ENCODE data around the gene CELF4.

Gene CELF4

GRCh38 chr18:37304012-37304680 is 261.5 kb downstream of the CELF4 start:
- DNase-seq = peak; percentile 2

DNA sequence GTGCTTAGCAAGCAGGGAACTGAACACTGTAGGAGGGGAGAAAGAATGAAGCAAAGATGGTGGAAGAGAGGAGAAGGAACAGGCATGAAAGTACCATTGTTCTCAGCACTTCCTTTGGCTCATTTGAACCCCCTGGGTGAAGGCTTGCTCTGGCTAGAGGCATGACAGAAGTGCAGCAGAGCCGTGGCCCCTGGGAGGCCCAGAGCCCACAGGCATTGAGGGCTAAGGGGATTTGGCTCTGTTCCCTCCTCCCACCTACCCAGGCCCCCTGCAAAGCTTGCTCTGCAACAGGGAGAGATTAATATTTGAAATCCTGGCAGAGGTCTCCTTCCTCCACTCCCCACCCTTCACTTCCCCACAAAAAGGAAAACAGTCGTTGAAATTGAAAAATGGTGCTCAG is 262.6 kb downstream of the CELF4 start:
- no peak for DNase-seq

- no peak for DNase-seq
Observed at GRCh38 chr18:37302519-37302918, 263.1 kb downstream of the CELF4 start.

DNA sequence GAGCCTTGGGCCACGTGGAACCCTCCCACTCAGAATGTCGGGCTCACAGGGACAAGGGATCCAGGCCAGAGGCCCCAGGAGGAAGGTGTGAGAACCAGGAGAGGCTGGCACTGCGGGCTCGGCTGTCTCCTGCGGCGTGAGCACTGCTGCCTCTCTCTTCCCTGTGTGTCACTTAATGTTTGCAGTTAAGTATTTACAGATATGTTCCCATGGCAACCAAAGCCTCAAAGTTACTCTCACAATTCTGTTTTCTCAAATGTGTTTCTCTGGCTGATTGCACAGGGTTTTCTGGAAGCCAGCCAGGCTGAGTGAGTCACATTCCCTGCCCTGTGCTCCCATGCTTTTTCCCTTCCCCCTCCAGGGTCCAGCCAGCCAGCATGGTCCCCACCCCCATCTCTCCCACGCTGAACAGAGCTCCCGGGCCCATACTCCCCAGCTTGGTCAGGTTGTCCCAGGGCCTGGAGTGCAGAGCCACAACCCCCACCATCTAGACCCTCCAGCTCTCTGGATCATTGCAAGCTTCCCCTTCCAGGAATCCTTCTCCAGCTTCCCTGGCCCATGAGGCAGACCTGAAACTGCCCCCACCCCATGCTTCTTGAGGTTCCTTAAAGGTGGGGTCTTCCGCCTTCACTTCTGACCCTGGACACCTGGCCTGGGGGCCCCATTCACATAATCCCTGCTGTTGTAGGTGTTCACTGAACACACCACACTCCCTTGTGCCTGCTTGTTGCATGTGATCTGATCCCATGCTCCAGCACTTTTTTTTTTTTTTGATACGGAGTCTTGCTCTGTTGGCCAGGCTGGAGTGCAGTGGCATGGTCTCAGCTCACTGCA is 265.9 kb downstream of the CELF4 start:
- DNase-seq = peak; percentile 99

GRCh38 chr18:37298816-37299215 is 266.8 kb downstream of the CELF4 start:
- DNase-seq = no peak

DNA sequence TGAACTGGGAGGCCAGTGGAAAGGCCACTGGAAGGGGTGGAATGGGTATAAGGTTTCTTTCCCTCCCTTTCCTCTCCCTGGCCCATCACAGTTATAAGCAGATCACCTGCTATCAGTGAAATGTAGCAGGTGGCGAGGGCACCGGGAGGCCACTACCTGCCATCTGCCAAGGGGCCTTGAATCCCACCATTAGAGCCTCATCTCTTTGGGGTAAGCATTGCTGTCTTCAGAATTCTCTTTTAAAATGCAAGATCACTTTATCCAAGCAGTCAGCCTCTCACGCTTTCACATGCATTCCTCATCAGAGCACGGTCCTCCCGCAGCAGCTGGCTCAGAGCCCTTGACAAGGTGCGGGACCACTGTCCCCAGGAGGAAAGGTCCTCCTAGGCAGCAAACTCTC is 268.5 kb downstream of the CELF4 start:
- DNase-seq = no peak

GRCh38 chr18:37294951-37295350 is 270.6 kb downstream of the CELF4 start:
- peak; percentile 3 for DNase-seq

GRCh38 chr18:37293359-37293758 is 272.2 kb downstream of the CELF4 start:
- DNase-seq = no peak

- DNase-seq = no peak
Observed at GRCh38 chr18:37289423-37289822, 276.2 kb downstream of the CELF4 start.

GRCh38 chr18:37287601-37288000 is 278.0 kb downstream of the CELF4 start:
- no peak for DNase-seq

- DNase-seq = no peak
Observed at GRCh38 chr18:37286801-37287200, 278.8 kb downstream of the CELF4 start.

GRCh38 chr18:37285825-37286224 is 279.8 kb downstream of the CELF4 start:
- DNase-seq = no peak

DNA sequence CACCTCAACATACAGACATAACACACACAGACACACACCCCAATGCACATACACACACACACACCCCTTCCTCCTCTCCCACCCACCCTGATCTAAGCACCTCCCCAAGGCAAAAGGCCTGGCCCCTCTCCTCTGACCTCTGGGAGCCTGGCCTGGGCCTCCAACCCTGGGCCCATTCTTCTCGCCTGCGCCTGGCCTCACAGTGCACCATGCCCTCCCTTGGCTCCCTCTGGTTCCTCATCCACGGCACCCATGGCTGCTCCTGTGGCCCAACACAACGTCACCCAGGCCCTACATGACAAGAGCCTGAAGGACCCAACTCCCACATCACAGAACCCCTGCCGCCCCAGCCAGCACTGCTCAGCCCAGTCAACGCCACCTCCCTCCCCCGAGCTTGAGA is 281.3 kb downstream of the CELF4 start:
- DNase-seq = no peak

- DNase-seq = no peak
Observed at GRCh38 chr18:37282386-37283037, 283.1 kb downstream of the CELF4 start.

DNA sequence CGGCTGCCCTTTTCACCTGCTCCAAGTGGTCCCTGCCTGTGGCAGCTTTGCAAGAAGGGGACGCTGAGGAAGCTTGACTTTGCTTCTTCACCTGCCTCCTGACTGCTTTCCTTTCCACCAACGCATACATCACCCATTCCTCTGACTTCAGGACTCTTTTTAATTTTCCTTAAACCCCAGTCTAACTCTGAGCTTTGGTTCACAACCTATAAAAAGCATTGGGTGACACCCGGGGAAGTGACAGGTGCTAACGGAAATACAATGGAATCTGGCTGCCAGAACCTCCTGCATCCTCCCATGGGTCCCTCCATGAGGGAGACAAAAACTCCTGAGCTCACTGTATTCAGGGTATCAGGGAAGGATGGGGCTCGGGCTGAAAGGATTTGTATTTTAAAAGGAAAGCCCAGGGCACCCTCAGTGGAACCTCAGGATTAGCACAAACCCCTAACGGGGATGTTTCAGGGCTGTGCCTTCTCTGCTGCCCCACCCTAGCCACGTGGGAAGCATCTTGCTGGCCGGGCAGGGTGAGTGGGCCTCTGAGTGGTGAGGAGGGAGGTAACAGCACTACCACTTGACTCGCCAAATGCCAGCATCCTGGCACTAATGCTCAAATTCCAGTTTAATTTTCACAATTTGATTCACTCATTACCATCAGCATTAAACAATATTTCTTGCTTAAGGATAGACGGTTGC is 284.8 kb downstream of the CELF4 start:
- DNase-seq = no peak

GRCh38 chr18:37277804-37278203 is 287.8 kb downstream of the CELF4 start:
- no peak for DNase-seq

GRCh38 chr18:37276111-37276890 is 289.3 kb downstream of the CELF4 start:
- no peak for DNase-seq

GRCh38 chr18:37275237-37275741 is 290.3 kb downstream of the CELF4 start:
- no peak for DNase-seq

DNA sequence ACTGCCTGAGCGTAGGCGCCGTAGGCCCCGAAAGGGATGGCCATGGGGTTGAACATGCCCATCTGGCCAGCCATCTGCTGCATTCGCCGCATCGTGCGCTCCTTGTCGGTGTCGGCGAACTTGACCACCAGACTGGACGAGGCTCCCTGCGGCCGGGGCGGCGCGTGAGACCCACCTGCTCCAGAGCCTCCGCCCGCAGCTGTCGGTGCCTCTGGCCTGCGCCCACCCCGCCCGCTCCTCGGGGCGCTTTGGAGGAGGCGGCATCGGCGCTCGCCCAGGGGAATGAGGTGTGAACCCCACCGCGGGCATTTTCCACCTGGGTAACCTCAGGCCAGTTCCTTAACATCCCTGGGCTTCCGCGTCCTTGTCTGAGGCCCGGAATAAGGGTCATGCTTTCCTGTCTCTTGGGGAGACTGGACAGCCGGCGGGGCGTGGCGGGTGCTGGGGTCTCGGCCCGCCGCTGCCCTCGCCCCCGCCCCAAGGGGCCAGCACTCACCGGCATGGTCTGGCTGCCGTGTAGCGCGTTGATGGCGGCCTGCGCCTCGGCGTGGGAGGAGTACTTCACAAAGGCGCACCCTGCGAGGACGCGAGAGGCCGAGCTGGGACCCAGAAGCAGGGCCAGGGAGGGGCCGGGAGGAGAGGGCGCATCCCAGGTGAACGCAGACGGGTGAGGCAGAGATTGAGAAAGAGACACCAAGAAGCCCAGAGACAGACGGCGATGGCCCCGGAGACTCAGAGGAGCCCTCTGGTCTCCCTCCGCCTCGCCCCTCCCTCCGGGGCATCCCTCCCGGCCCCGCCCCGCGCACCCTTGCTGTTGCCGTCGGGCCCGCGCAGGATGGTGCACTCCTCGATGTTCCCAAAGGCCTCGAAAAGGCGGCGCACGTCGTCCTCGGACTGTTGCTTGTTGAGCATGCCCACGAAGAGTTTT is 291.0 kb downstream of the CELF4 start:
- no peak for DNase-seq

- DNase-seq = no peak
Observed at GRCh38 chr18:37272841-37273240, 292.8 kb downstream of the CELF4 start.

- DNase-seq = no peak
Observed at GRCh38 chr18:37272226-37272625, 293.4 kb downstream of the CELF4 start.
